ENCODE results near the gene UCK1.

UCK1 gene

DNA sequence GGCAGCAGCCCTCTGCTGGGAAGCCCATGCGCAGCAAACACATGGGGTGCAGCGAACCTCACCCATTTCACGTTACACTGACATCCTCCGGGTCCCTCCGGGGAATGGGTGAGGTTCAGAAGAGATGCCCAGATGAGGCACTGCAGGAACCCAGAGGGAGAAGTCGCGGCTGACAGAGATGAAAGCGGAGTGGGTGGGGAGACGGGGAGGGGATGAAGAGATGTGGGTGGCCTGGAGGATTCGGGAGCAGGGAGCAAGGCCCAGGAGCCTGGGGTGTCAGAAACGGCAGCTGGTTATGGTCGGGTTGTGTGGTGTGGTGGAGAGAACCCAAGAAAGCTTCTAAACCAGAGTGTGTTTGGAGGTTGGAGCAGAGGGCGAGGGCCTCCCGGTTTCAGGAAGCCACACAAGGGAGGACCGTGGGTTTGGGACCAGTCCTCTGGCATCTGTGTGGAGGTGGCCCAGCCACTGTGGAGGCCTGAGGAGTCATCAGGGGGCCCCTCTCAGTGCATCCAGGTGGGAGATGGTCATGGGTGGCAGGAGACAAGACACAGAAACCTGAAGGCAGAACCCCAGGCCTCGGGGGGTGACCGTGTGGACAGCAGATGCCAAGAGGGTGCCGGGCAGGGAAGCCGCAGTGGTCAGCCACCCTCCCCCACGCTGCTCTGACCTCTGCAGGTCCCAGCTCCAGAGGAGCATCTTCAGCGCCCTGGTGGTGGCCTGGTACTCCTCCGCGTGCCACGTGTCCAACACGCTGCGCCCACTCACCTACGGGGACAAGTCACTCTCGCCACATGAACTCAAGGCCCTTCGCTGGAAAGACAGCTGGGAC lies 8.6 kb downstream of the UCK1 start:
- Histone ChIP-seq H4K20me1 (ENCODE audit: insufficient read depth, low read length) (no peaks in the 10 kb centered on the region), H2AFZ (ENCODE audit: low read length) (no peak overlapping the region), H3K4me2 (ENCODE audit: low read length) (no peak overlapping the region), H3F3A (ENCODE audit: insufficient read depth, low read length) (no peaks in the 10 kb centered on the region), H3K4me3 (ENCODE audit: low read depth, low read length, poor library complexity, severe bottlenecking) (no peak overlapping the region), H3K9me3 (ENCODE audit: low read length) (no peaks in the 10 kb centered on the region), H3K79me2 (ENCODE audit: insufficient read depth, low read length) (no peaks in the 10 kb centered on the region), H3K9ac (ENCODE audit: low read length) (no peak overlapping the region), H3K27me3 (ENCODE audit: insufficient read depth, low read length) (no peaks in the 10 kb centered on the region), H3K4me1 (ENCODE audit: insufficient read depth, low read length, severe bottlenecking) (no peaks in the 10 kb centered on the region), H3K9me2 (ENCODE audit: low read depth, low read length) (no peaks in the 10 kb centered on the region), H3K27ac (ENCODE audit: low read depth, low read length, poor library complexity, severe bottlenecking) (no peak overlapping the region), H3K36me3 (ENCODE audit: insufficient read depth, low read length) (peaks cover 79% of the 10 kb centered on the region; the same call in 1 of the 2 replicates)
- TF ChIP-seq EZH2 (IDR thresholded peaks at IDR 0.05; ENCODE audit: borderline replicate concordance, low read length) = no peak
- TF ChIP-seq, protein P1, sequence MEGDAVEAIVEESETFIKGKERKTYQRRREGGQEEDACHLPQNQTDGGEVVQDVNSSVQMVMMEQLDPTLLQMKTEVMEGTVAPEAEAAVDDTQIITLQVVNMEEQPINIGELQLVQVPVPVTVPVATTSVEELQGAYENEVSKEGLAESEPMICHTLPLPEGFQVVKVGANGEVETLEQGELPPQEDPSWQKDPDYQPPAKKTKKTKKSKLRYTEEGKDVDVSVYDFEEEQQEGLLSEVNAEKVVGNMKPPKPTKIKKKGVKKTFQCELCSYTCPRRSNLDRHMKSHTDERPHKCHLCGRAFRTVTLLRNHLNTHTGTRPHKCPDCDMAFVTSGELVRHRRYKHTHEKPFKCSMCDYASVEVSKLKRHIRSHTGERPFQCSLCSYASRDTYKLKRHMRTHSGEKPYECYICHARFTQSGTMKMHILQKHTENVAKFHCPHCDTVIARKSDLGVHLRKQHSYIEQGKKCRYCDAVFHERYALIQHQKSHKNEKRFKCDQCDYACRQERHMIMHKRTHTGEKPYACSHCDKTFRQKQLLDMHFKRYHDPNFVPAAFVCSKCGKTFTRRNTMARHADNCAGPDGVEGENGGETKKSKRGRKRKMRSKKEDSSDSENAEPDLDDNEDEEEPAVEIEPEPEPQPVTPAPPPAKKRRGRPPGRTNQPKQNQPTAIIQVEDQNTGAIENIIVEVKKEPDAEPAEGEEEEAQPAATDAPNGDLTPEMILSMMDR (IDR thresholded peaks at IDR 0.05; ENCODE audit: low read length) = no peak

DNA sequence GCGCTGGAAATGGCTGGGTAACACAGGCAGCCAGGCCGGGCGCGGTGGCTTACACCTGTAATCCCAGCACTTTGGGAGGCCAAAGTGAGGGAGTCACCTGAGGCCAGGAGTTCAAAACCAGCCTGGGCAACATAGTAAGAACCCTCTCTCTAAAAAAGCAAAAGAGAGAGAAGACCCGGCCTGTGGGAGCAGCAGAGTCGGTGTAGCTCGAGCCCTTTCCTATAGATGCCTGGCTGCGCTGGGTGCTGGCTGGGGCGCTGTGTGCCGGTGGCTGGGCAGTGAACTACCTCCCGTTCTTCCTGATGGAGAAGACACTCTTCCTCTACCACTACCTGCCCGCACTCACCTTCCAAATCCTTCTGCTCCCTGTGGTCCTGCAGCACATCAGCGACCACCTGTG lies 9.2 kb downstream of the UCK1 start:
- Histone ChIP-seq H3K4me3 (ENCODE audit: low read depth, low read length, poor library complexity, severe bottlenecking) (no peak overlapping the region), H3K27ac (ENCODE audit: low read depth, low read length, poor library complexity, severe bottlenecking) (no peak overlapping the region), H3K9me2 (ENCODE audit: low read depth, low read length) (no peaks in the 10 kb centered on the region), H4K20me1 (ENCODE audit: insufficient read depth, low read length) (no peaks in the 10 kb centered on the region), H3K79me2 (ENCODE audit: insufficient read depth, low read length) (no peaks in the 10 kb centered on the region), H3K27me3 (ENCODE audit: insufficient read depth, low read length) (no peaks in the 10 kb centered on the region), H3K4me2 (ENCODE audit: low read length) (no peak overlapping the region), H3K36me3 (ENCODE audit: insufficient read depth, low read length) (peaks cover 77% of the 10 kb centered on the region), H2AFZ (ENCODE audit: low read length) (no peak overlapping the region), H3K9ac (ENCODE audit: low read length) (no peak overlapping the region), H3K4me1 (ENCODE audit: insufficient read depth, low read length, severe bottlenecking) (no peaks in the 10 kb centered on the region), H3F3A (ENCODE audit: insufficient read depth, low read length) (no peaks in the 10 kb centered on the region), H3K9me3 (ENCODE audit: low read length) (no peaks in the 10 kb centered on the region)
- TF ChIP-seq EZH2 (IDR thresholded peaks at IDR 0.05; ENCODE audit: borderline replicate concordance, low read length) = no peak
- TF ChIP-seq, protein P1 (IDR thresholded peaks at IDR 0.05; ENCODE audit: low read length) = no peak

DNA sequence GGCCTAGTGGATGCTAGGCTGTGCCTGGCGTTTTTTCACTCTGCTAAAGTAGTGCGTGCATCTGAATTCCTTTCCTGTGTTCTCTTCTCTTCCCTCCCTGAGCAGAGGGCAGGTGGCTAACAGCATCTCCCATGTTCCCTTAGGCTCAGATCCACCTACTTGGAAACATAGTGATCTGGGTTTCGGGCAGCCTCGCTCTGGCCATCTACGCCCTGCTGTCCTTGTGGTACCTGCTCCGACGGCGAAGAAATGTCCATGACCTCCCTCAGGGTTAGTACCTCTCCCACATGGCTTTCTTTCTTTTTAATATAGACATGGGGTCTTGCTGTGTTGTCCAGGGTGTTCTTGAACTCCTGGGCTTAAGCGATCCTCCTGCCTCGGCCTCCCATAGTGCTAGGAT lies 9.9 kb downstream of the UCK1 start:
- Histone ChIP-seq H3K9me2 (ENCODE audit: low read depth, low read length) (no peaks in the 10 kb centered on the region), H3K4me1 (ENCODE audit: insufficient read depth, low read length, severe bottlenecking) (no peaks in the 10 kb centered on the region), H3F3A (ENCODE audit: insufficient read depth, low read length) (no peaks in the 10 kb centered on the region), H3K27me3 (ENCODE audit: insufficient read depth, low read length) (no peaks in the 10 kb centered on the region), H3K4me2 (ENCODE audit: low read length) (no peak overlapping the region), H3K9ac (ENCODE audit: low read length) (no peak overlapping the region), H3K36me3 (ENCODE audit: insufficient read depth, low read length) (peaks cover 77% of the 10 kb centered on the region), H3K79me2 (ENCODE audit: insufficient read depth, low read length) (no peaks in the 10 kb centered on the region), H3K27ac (ENCODE audit: low read depth, low read length, poor library complexity, severe bottlenecking) (no peak overlapping the region), H3K9me3 (ENCODE audit: low read length) (no peaks in the 10 kb centered on the region), H3K4me3 (ENCODE audit: low read depth, low read length, poor library complexity, severe bottlenecking) (no peak overlapping the region), H4K20me1 (ENCODE audit: insufficient read depth, low read length) (no peaks in the 10 kb centered on the region), H2AFZ (ENCODE audit: low read length) (no peak overlapping the region)
- TF ChIP-seq, protein P1 (IDR thresholded peaks at IDR 0.05; ENCODE audit: low read length) = no peak
- no peak for TF ChIP-seq EZH2 (IDR thresholded peaks at IDR 0.05; ENCODE audit: borderline replicate concordance, low read length)
